Mucosa of stomach (tissue), 1 donor: ENCODE measurements around the gene GRIP2.

Experiments
- H3K27me3 ChIP-seq: one replicate; pipeline ENCODE4 v1.7.0; 2013; ENCODE audit warnings: mild to moderate bottlenecking, low read length; ENCODE audit not compliant: control insufficient read depth, insufficient read depth
- H3K36me3 ChIP-seq: one replicate; pipeline ENCODE4 v1.7.0; 2013; ENCODE audit warnings: low read length; ENCODE audit not compliant: control insufficient read depth, insufficient read depth
- H3K4me1 ChIP-seq: one replicate; pipeline ENCODE4 v1.7.0; 2013; ENCODE audit warnings: mild to moderate bottlenecking, low read length; ENCODE audit not compliant: control insufficient read depth, insufficient read depth
- H3K4me3 ChIP-seq: one replicate; pipeline ENCODE4 v1.7.0; 2013; ENCODE audit warnings: low read length
- H3K9ac ChIP-seq: one replicate; pipeline ENCODE4 v1.7.0; 2013; ENCODE audit warnings: mild to moderate bottlenecking, low read length, moderate library complexity
- H3K9me3 ChIP-seq: one replicate; pipeline ENCODE4 v1.7.0; 2013; ENCODE audit warnings: mild to moderate bottlenecking, low read length, moderate library complexity; ENCODE audit not compliant: control insufficient read depth
- donor health status: Pancreatic carcinoma.

GRIP2 gene

DNA sequence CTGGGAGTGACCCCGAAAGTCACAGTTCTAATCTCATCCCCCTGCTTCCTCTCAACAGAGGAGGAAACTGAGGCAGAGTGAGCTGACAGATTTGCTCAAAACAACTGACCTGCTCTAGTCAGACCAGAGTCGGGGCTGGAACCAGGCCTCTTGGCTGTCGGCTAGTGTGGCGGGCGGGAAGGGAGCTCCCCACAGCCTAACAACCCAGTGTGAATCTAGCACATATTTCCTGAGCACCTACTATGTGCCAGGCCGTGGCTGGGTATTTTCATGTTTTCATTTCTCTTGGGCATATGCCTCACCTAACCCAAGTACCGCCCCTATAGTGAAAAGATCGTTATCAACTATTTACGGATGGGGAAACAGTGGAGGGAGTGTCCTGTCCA is 27.2 kb downstream of the GRIP2 start:
- Histone ChIP-seq H3K9me3 (no peaks in the 10 kb centered on the region), H3K4me1 (peaks cover 5% of the 10 kb centered on the region), H3K9ac (no peak overlapping the region), H3K36me3 (peaks cover 3% of the 10 kb centered on the region), H3K4me3 (no peak overlapping the region), H3K27me3 (peaks cover 5% of the 10 kb centered on the region)

DNA sequence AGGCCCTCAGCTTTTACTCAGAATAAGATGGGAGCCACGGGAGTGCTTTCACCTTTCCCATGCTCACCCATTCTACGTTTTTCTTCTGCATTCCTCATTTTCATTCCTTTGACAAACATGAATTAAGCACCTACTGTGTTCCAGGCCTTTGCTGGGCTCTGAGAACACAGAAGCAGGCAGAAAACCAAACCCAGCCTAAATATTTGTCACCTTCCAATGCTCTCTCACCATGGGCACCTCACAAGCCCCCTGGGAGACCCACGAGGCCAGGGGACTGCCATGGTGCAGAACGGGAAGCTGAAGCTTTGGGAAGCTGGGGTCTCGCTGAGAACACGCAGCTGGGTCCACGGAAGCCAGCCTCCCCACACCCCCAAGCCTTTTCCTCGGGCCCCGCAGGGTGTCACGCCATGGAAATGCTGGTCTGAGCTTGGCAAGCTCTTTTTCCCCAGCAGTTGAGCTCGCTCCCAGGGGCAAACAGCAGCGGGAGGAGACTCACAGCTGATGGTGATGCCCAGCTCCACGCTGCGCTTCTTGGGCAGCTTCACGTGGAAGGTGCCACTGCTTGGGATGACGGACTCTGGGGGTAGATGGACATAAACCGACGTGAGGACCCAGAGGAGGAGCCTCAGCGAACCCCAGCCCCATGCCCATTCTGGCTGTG is 27.7 kb downstream of the GRIP2 start:
- Histone ChIP-seq H3K4me3 (no peak overlapping the region), H3K9ac (no peak overlapping the region), H3K9me3 (no peaks in the 10 kb centered on the region), H3K4me1 (peaks cover 5% of the 10 kb centered on the region), H3K36me3 (peaks cover 3% of the 10 kb centered on the region), H3K27me3 (peaks cover 5% of the 10 kb centered on the region)

DNA sequence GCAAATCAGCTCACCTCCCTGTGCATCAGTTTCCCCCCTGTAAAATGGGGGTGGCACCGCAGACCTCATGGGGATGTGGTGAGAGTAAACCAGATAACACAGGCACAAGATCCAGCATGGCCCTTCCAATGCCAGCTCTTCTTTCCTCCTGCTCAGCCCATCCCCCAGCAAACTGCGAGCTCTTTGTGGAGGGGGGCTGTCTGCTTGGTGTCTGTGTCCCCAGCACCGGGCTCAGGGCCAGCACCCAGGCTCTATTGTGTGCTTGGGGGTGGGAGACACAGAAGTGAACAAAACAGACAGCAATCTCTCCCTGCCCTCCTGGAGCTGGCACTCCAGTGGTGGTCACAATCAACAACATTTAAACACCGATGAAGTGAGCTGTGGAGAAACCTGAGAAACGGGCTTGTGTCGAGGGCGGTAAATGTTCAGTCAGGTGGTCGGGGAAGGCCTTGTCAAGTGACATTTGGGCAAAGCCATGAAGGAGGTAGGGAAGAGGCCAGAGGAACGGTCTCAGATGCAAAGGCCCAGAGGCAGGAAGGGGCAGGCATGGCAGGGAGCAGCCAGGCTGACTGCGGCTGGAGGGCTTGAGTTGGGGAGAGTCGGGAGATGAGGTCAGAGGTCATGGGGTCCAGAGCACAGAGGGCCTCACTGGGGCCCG is 28.4 kb downstream of the GRIP2 start:
- no peak overlapping the region for H3K9ac ChIP-seq
- H3K4me1 ChIP-seq = peaks cover 5% of the 10 kb centered on the region
- H3K9me3 ChIP-seq = no peaks in the 10 kb centered on the region
- H3K36me3 ChIP-seq = peaks cover 3% of the 10 kb centered on the region
- H3K27me3 ChIP-seq = peaks cover 5% of the 10 kb centered on the region
- no peak overlapping the region for H3K4me3 ChIP-seq

DNA sequence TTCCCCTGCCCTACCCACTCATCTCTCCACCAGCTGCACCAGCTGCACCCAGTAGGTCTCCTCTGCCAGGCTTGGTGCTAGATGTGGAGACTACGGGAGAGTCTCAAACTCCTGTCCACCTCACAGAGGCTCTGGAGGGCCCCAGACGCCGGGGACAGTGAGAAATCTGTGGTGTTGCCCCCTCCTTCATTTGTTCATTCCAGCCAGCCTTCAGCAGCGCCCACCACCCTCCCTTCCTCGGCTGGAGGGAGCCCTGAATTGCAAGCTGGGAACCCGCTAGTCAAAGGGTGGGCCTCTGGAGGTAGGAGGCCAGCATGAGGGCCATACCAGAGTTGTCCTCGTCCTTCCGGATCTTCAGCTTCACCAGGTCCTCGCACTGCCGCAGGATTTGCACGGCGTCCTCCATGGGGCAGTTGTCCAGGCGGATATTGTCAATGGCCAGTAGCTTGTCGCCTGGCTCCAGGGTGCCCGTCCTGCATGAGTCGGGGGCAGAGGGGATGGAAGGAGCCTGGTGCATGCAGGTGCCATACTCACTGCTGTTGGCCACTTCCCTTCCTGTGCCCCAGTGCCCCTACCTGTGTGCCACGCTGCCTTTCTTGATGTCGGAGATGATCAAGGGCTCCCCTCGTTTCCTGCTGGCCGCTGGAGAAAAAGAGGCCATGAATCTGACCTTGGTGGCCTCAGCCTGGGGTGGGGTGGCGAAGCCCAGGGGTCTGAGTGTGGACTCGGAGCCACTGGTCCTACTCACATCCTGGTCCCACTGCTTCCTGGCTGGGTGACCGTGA is 29.1 kb downstream of the GRIP2 start:
- Histone ChIP-seq H3K4me3 (no peak overlapping the region), H3K27me3 (peaks cover 5% of the 10 kb centered on the region), H3K4me1 (peaks cover 5% of the 10 kb centered on the region), H3K36me3 (peaks cover 3% of the 10 kb centered on the region), H3K9me3 (no peaks in the 10 kb centered on the region), H3K9ac (no peak overlapping the region)

DNA sequence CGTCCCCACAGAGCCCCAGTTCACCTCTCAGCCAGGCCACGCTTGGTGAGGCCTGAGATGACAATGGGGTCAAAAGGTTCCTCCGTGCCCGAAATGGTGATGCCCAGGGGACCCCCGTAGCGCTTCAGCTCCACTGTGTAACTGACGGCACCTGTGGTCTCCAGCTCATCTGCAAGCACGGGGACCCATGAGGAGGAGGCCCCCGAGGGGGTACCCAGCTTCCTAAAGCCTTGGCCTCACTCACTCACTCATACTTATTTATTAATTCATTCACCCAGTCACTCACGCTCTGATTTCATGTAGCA is 30.4 kb downstream of the GRIP2 start:
- H3K36me3 ChIP-seq = peaks cover under 1% of the 10 kb centered on the region
- H3K9me3 ChIP-seq = no peaks in the 10 kb centered on the region
- H3K4me1 ChIP-seq = peaks cover 5% of the 10 kb centered on the region
- H3K4me3 ChIP-seq = no peak overlapping the region
- peaks cover 5% of the 10 kb centered on the region for H3K27me3 ChIP-seq
- H3K9ac ChIP-seq = no peak overlapping the region

DNA sequence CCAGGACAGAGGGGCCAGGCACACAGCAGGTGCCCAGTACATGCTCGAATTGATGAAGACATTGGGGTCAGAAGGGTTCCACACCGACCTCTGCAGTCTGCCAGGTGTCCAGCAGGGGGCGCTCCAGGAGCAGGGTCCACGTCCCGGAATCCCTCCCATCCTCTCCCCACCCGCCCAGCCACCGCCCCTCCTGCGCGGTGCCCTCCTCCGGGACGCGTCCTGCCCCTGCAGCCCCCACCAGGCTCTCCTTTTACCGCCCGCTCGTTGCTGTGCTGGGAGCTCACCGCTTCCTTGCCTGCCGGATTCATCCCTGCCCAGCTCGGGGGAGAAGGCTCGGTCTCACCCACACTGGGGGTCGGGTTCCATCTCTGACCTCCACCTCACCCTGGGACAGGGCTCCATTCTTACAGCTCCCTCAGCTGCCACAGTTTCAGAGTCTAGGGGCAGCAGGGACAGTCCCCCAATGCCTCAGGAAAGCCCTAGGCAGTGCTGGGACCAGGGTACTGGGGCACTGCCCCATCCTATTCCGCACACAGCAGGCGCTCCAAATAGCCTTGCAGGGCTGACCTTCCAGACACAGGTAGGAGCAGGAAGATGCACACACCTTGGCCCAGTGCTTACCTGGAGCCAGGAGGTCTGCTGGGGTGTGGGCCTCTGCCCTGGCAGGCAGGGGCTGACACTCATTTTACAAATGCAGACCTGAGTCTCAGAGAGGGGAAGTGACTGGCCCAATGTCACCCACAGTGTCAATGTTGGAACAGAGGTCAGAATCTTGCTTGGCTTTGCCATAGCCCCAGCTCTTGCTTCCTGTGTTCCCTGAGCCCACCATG is 31.0 kb downstream of the GRIP2 start:
- Histone ChIP-seq H3K9me3 (no peaks in the 10 kb centered on the region), H3K9ac (no peak overlapping the region), H3K4me3 (no peak overlapping the region), H3K36me3 (no peaks in the 10 kb centered on the region), H3K4me1 (peaks cover 5% of the 10 kb centered on the region), H3K27me3 (peaks cover 5% of the 10 kb centered on the region)

DNA sequence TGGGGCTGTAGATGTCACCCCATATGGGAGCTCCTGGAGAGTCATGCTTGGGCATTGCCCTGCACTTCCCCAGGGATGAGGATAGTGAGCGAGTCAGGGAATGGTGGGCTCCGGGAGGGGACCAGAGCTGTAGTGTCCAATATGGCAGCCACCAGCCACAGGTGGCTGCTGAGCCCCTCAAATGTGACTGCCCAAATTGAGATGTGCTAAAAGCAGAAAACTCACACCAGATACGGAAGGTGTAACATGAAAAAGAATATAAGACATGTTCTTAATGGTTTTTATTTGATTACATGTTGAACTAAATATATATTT is 31.7 kb downstream of the GRIP2 start:
- Histone ChIP-seq H3K9me3 (no peaks in the 10 kb centered on the region), H3K9ac (no peak overlapping the region), H3K4me3 (no peak overlapping the region), H3K36me3 (no peaks in the 10 kb centered on the region), H3K4me1 (peaks cover 5% of the 10 kb centered on the region), H3K27me3 (peaks cover 5% of the 10 kb centered on the region)

DNA sequence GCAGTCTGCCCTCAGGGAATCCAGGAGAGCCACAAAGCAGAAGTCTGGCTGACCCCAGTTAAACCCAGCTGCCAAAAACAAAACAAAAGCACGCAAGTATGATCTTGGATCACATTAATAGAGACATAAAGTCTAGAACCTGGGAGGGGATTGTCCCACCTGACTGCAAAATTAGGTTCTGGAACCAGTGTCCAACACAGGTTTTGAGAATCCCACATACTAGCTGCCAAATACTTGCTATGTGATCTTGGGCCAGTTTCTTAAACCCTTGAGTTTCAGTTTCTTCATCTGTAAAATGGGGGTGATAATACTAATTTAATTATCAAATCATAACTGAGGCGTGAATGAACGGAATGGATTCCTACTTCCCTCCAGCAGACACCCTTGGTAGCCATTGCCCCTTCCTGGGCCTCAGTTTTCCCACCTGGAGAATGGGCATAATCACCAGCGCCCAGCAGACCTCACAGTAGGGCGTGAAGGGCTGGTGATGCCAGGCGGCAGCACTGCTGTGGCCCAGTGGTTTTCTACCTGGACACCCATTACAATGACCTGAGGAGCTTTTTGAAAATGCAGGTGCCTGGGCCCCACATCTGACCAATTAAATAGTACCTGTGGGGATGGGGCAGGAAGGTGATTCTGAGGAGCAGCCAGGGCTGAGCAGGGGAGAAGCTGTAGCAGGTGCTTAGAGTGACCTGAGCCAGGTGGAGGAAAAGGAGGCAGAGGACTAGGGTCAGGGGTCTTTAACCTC is 32.2 kb downstream of the GRIP2 start:
- Histone ChIP-seq H3K9ac (no peak overlapping the region), H3K27me3 (peaks cover 5% of the 10 kb centered on the region), H3K4me1 (peaks cover 5% of the 10 kb centered on the region), H3K9me3 (no peaks in the 10 kb centered on the region), H3K36me3 (no peaks in the 10 kb centered on the region), H3K4me3 (no peak overlapping the region)

DNA sequence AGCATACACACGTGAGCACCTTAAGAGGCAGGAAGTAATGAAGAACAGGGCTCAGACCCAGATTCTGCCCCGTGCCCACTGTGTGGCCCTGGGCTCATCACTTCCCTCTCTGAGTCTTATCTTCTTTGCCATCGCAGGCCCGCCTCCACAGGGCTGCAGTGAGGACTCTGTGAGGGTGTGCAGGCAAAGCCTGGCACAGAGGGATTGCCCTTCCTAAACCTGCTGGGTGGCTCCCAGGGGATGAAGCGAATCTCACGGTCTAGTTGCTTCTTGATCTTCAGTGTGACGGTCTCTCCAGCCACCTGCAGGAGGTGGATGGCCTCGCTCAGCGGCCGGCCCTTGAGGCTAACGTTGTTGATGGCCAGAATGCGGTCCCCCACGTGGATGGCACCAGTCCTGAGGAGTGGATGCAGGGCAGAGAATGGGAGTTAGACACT is 32.8 kb downstream of the GRIP2 start:
- Histone ChIP-seq H3K9me3 (no peaks in the 10 kb centered on the region), H3K9ac (no peak overlapping the region), H3K27me3 (peaks cover 5% of the 10 kb centered on the region), H3K4me1 (peaks cover 5% of the 10 kb centered on the region), H3K4me3 (no peak overlapping the region), H3K36me3 (no peaks in the 10 kb centered on the region)

DNA sequence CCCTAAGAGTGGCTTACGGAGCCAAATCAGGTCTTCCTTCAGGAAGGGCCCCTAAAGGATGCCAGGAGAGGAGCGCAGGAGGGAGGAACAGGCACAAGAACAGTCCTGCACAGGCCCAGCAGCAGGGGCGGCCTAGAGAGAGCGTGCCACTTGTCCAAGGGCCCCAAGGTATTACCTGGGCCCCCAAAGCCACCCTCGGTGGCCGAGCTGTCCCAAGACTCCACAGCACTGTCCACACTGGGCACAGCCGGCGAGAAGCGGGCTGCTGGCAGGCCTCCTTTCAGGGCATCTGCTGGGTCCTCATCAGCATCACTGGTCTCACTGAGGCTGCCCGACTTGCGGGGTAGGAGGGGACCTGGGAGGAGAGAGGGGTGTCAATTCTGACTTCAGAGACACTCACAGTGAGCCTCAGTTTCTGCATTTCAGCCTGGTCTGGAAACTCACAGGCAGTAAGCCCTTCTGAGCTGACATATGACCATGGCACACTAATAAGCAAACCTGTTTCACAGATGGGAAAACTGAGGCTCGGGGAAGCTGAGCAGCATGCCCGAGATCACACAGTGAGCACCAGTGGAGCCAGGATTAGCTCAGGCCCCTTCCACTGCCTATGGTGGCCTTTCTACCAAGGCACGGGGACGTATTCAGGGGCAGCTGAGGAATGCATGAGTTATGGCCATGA is 33.4 kb downstream of the GRIP2 start:
- no peak overlapping the region for H3K4me3 ChIP-seq
- H3K9ac ChIP-seq = no peak overlapping the region
- no peaks in the 10 kb centered on the region for H3K9me3 ChIP-seq
- H3K4me1 ChIP-seq = peaks cover 5% of the 10 kb centered on the region
- no peaks in the 10 kb centered on the region for H3K36me3 ChIP-seq
- H3K27me3 ChIP-seq = peaks cover 5% of the 10 kb centered on the region

DNA sequence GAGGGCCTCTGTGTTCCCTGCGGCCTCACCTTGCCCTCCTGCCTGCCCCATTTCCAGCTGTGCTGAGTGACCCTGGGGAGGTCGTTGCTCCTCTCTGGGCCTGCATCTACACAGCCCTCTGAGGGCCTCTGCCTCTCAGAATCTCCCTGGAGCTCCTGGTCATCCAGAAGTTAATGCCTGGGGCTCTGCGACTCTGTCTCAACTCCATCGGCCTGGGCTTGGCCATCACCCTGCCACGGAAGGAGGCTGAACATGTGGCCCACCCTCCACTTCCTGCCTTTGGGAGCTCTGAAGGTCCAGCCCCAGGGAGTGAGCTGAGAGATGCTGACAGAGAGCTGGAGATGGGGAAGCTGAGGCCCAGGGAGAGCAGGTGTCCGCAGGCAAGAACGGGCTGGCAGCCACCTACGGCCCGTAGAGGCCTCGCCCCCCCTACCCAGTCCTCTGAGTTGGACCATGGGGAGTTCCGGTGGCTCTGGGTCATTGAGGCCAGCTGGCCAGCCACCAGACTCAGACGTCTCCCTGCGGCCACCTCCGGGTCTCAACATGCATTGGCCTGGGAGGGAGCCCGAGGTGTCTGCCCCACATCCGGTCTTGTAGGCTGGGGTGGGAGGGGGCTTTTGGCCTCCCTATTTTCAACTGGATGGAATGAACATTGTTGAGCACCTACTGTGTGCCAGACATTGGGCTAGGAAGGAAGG is 34.2 kb downstream of the GRIP2 start:
- no peak overlapping the region for H3K4me3 ChIP-seq
- H3K9ac ChIP-seq = no peak overlapping the region
- H3K27me3 ChIP-seq = peaks cover 5% of the 10 kb centered on the region
- H3K9me3 ChIP-seq = no peaks in the 10 kb centered on the region
- peaks cover 5% of the 10 kb centered on the region for H3K4me1 ChIP-seq
- no peaks in the 10 kb centered on the region for H3K36me3 ChIP-seq
